Measurements from ENCODE around the gene CIROP. TPM values are rescaled to one million over a fixed set of nuclear protein-coding genes. Genes with fewer than 3 reads are reported as not detected.
"Not testable (repeated sequence)": the region's sequence is repeated elsewhere in the genome, so short reads cannot be mapped to it uniquely, and the experiment has no call there.

Gene CIROP
- total and polyA plus RNA-seq, 2 donors (not counting 1 experiment from before 2014, with no cell fraction given) = not detected

DNA sequence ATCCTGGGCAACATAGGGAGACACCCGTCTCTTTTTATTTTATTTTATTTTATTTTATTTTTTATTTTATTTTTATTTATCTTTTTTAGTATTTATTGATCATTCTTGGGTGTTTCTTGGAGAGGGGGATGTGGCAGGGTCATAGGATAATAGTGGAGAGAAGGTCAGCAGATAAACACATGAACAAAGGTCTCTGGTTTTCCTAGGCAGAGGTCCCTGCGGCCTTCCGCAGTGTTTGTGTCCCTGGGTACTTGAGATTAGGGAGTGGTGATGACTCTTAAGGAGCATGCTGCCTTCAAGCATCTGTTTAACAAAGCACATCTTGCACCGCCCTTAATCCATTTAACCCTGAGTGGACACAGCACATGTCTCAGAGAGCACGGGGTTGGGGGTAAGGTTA, 2.8 kb upstream of the CIROP start:
- H3K4me3 Mint-ChIP-seq; H3K4me2 ChIP-seq (replicated peaks; ENCODE audit: low read depth, low read length, poor library complexity, severe bottlenecking); H3K4me1 ChIP-seq (ENCODE audit: control insufficient read depth in 2 of 2, insufficient read depth in 2 of 2, low read length in 2 of 2); H3K27ac Mint-ChIP-seq; H3K4me1 Mint-ChIP-seq; ATAC-seq (ENCODE audit: low read depth); H3K9ac ChIP-seq (ENCODE audit: low read length); intact Hi-C loops (cut with micrococcal nuclease); CTCF ChIA-PET; DNase-seq; H2AFZ ChIP-seq (ENCODE audit: insufficient read depth, low read depth, low read length, poor library complexity, severe bottlenecking); H3K36me3 ChIP-seq (replicated peaks in 1 of 2; ENCODE audit: control extremely low read depth in 1 of 2, control insufficient read depth in 1 of 2, extremely low read depth in 1 of 2, insufficient read depth in 2 of 2, low read length in 1 of 2); H3K4me3 ChIP-seq (ENCODE audit: control extremely low read depth in 1 of 5, extremely low read depth in 1 of 5, insufficient read depth in 1 of 5, low read depth in 2 of 5, low read length in 4 of 5); H4K20me1 ChIP-seq (ENCODE audit: control insufficient read depth, insufficient read depth, low read length, poor library complexity, severe bottlenecking); H3K27me3 Mint-ChIP-seq; POLR2A ChIA-PET; H3K27ac ChIP-seq (ENCODE audit: low read length in 2 of 2); H3K79me2 ChIP-seq (ENCODE audit: control insufficient read depth, insufficient read depth, low read length); H3K9me3 ChIP-seq (ENCODE audit: control extremely low read depth in 1 of 3, control insufficient read depth in 2 of 3, insufficient read depth in 1 of 3, low read length in 2 of 3); H3K9me3 Mint-ChIP-seq (ENCODE audit: insufficient read depth): not testable (repeated sequence)
- H3K27me3 ChIP-seq (replicated peaks in 1 of 4; ENCODE audit: control extremely low read depth in 1 of 4, control insufficient read depth in 3 of 4, insufficient read depth in 4 of 4, low read length in 3 of 4) = peaks cover 0 to 13% (median 9%) of the 10 kb centered on the region in 4 experiments
- no CpG with 5 or more reads among the region's 5 CpGs for WGBS (ENCODE audit: insufficient coverage)

DNA sequence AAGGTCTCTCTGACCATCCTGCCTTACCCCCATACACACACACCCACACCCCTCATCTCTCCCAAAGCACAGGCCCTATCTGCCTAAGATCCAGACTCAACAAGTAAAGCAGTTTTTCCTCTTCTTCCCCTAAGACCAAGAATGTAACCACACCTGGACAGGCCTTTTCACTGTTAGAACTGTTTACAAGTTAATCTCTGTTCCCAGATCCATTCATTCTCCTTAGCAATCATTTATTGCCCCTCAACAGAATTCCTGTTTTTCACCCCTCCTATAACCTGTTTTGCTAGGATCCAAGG, 1.9 kb upstream of the CIROP start:
- Histone ChIP-seq H3K9ac (ENCODE audit: low read length) (no peak overlapping the region), H3K4me3 (ENCODE audit: control extremely low read depth in 1 of 5, extremely low read depth in 1 of 5, insufficient read depth in 1 of 5, low read depth in 2 of 5, low read length in 4 of 5) (no peak overlapping the region), H3K4me2 (replicated peaks; ENCODE audit: low read depth, low read length, poor library complexity, severe bottlenecking) (no peak overlapping the region), H3K79me2 (ENCODE audit: control insufficient read depth, insufficient read depth, low read length) (no peaks in the 10 kb centered on the region), H3K4me1 (ENCODE audit: control insufficient read depth in 2 of 2, insufficient read depth in 2 of 2, low read length in 2 of 2) (no peaks in the 10 kb centered on the region), H3K27me3 (replicated peaks in 1 of 4; ENCODE audit: control extremely low read depth in 1 of 4, control insufficient read depth in 3 of 4, insufficient read depth in 4 of 4, low read length in 3 of 4) (peaks cover 0 to 12% (median 3%) of the 10 kb centered on the region in 4 experiments), H2AFZ (ENCODE audit: insufficient read depth, low read depth, low read length, poor library complexity, severe bottlenecking) (no peak overlapping the region), H4K20me1 (ENCODE audit: control insufficient read depth, insufficient read depth, low read length, poor library complexity, severe bottlenecking) (no peaks in the 10 kb centered on the region), H3K36me3 (replicated peaks in 1 of 2; ENCODE audit: control extremely low read depth in 1 of 2, control insufficient read depth in 1 of 2, extremely low read depth in 1 of 2, insufficient read depth in 2 of 2, low read length in 1 of 2) (no peaks in the 10 kb centered on the region), H3K27ac (ENCODE audit: low read length in 2 of 2) (no peak overlapping the region), H3K9me3 (ENCODE audit: control extremely low read depth in 1 of 3, control insufficient read depth in 2 of 3, insufficient read depth in 1 of 3, low read length in 2 of 3) (peaks cover 0 to 7% (median 0%) of the 10 kb centered on the region in 3 donors)
- CTCF ChIA-PET = interaction anchor here (0.9 to 2.1 kb wide), 2 partner anchors 12 to 29 kb away, joined by 3 to 5 read pairs; partner anchors contain the start of genes ACIN1 and C14orf119
- H3K4me3 Mint-ChIP-seq = no peak overlapping the region
- H3K4me1 Mint-ChIP-seq = peaks cover 8% of the 10 kb centered on the region
- POLR2A ChIA-PET = no interaction called here
- no peaks in the 10 kb centered on the region for H3K9me3 Mint-ChIP-seq (ENCODE audit: insufficient read depth)
- ATAC-seq (ENCODE audit: low read depth) = no peak
- no peak for DNase-seq
- intact Hi-C loops (cut with micrococcal nuclease) = no loop called here
- no peak overlapping the region for H3K27ac Mint-ChIP-seq
- TF ChIP-seq, protein P1, sequence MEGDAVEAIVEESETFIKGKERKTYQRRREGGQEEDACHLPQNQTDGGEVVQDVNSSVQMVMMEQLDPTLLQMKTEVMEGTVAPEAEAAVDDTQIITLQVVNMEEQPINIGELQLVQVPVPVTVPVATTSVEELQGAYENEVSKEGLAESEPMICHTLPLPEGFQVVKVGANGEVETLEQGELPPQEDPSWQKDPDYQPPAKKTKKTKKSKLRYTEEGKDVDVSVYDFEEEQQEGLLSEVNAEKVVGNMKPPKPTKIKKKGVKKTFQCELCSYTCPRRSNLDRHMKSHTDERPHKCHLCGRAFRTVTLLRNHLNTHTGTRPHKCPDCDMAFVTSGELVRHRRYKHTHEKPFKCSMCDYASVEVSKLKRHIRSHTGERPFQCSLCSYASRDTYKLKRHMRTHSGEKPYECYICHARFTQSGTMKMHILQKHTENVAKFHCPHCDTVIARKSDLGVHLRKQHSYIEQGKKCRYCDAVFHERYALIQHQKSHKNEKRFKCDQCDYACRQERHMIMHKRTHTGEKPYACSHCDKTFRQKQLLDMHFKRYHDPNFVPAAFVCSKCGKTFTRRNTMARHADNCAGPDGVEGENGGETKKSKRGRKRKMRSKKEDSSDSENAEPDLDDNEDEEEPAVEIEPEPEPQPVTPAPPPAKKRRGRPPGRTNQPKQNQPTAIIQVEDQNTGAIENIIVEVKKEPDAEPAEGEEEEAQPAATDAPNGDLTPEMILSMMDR (IDR thresholded peaks at IDR 0.05) = no peak
- no peak for TF ChIP-seq EZH2 (IDR thresholded peaks at IDR 0.05; ENCODE audit: borderline replicate concordance, insufficient read depth, low read depth, low read length, poor library complexity, severe bottlenecking)
- H3K27me3 Mint-ChIP-seq = no peaks in the 10 kb centered on the region
